Karpas-422 (cell line): Measurements from ENCODE around the gene IL17REL. TPM values are rescaled to one million over a fixed set of nuclear protein-coding genes. Genes with fewer than 3 reads are reported as not detected.

Experiments used
- DNase-seq: peaks from one replicate; pipeline ENCODE4 v3.0.0-alpha.2; 2015
- H2AFZ ChIP-seq: fragments of 200-600 bp; sonication (generic); 2 replicates; pipeline ENCODE4 v1.6.1; 2014; ENCODE audit warnings: antibody characterized with exemption, low read length, mixed read lengths
- H3K27ac ChIP-seq: fragments of 200-600 bp; sonication (generic); 2 replicates; pipeline ENCODE4 v1.5.1; 2014; ENCODE audit warnings: mild to moderate bottlenecking, low read length, moderate library complexity
- H3K27me3 ChIP-seq: fragments of 200-600 bp; sonication (generic); 2 replicates; pipeline ENCODE4 v1.6.1; 2014; ENCODE audit warnings: low read length, mixed read lengths
- H3K36me3 ChIP-seq: fragments of 200-600 bp; sonication (generic); 2 replicates; pipeline ENCODE4 v1.6.1; 2014; ENCODE audit warnings: low read length, mixed read lengths; ENCODE audit not compliant: insufficient read depth
- H3K4me1 ChIP-seq: fragments of 200-600 bp; sonication (generic); 2 replicates; pipeline ENCODE4 v1.6.1; 2014; ENCODE audit warnings: mild to moderate bottlenecking, low read length, mixed read lengths
- H3K4me2 ChIP-seq: fragments of 200-600 bp; sonication (generic); 2 replicates; pipeline ENCODE4 v1.6.1; 2014; ENCODE audit warnings: low read length, low read depth, mild to moderate bottlenecking; ENCODE audit not compliant: poor library complexity, severe bottlenecking
- H3K4me3 ChIP-seq: fragments of 200-600 bp; sonication (generic); 2 replicates; pipeline ENCODE4 v1.5.1; 2014; ENCODE audit warnings: mild to moderate bottlenecking, antibody characterized with exemption, low read length, mixed read lengths
- H3K79me2 ChIP-seq: fragments of 200-600 bp; sonication (generic); 2 replicates; pipeline ENCODE4 v1.6.1; 2014; ENCODE audit warnings: mild to moderate bottlenecking, low read length, mixed read lengths
- H3K9ac ChIP-seq: fragments of 200-600 bp; sonication (generic); 2 replicates; pipeline ENCODE4 v1.6.0; 2014; ENCODE audit warnings: low read length
- H3K9me2 ChIP-seq: fragments of 200-600 bp; sonication (generic), shearing (Covaris generic); replicated peaks from 2 replicates; pipeline ENCODE4 v1.6.0; 2014; ENCODE audit warnings: mild to moderate bottlenecking, low read length, moderate library complexity; ENCODE audit not compliant: insufficient read depth
- H3K9me3 ChIP-seq: fragments of 300-700, 200-600 bp; sonication (generic); 2 replicates; pipeline ENCODE4 v1.6.1; 2014; ENCODE audit warnings: low read length, mixed read lengths
- H4K20me1 ChIP-seq: fragments of 200-600 bp; sonication (generic); 2 replicates; pipeline ENCODE4 v1.6.1; 2014; ENCODE audit warnings: mild to moderate bottlenecking, antibody characterized with exemption, low read length, low read depth; ENCODE audit not compliant: insufficient read depth
- total RNA-seq: library from RNA; depleted of rRNA; stranded (reverse); fragments of >200 nt; shearing (Covaris generic); gene quantifications from 2 replicates; pipeline ENCODE4 v1.2.3, GENCODE V29; 2014; ENCODE audit warnings: low replicate concordance

IL17REL gene
- total RNA-seq, 1 experiment from 2014 or later: not detected

GRCh38 chr22:50058061-50058905, 45.7 kb upstream of the IL17REL start, which contains the start of gene TTLL8:
TSS of gene TTLL8 (minus strand) at chr22:50058298.
- Histone ChIP-seq H3K9me3 (no peaks in the 10 kb centered on the region), H3K4me3 (peak within 1 kb of the TSS; percentile 34; the same call in 1 of the 2 replicates), H3K27ac (no peak within 1 kb of the TSS), H3K9me2 (no peaks in the 10 kb centered on the region), H3K9ac (no peak within 1 kb of the TSS), H2AFZ (no peak within 1 kb of the TSS), H3K27me3 (no peaks in the 10 kb centered on the region), H4K20me1 (no peaks in the 10 kb centered on the region), H3K4me1 (peaks cover 29% of the 10 kb centered on the region), H3K36me3 (no peaks in the 10 kb centered on the region), H3K4me2 (peak within 1 kb of the TSS; percentile 47), H3K79me2 (no peaks in the 10 kb centered on the region)
- no peak for DNase-seq

DNA sequence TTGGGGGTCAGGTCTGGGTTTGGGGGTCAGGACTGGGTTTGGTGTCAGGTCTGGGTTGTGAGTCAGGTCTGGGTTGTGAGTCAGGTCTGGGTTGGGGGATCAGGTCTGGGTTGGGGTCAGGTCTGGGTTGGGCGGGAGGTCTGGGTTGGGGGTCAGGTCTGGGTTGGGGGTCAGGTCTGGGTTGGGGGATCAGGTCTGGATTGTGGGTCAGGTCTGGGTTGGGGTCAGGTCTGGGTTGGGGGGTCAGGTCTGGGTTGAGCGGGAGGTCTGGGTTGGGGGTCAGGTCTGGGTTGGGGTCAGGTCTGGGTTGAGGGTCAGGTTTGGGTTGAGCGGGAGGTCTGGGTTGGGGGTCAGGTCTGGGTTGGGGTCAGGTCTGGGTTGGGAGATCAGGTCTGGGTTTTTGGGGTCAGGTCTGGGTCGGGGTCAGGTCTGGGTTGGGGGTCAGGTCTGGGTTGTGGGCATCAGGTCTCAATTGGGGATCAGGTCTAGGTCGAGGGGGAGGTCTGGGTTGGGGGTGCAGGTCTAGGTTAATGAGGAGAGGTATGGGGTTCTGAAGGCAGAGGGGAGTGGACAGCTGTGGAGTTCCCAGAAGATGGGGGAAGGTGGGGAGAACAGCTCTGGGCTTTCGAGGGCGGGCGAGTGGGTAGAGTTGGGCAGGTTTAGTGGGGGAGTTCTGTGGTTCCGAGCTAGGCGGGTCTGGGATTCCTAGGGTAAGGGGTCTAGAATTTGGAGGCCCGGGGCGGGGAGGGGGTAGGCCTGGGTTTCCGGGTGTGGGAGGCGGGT, 44.9 kb upstream of the IL17REL start:
- Histone ChIP-seq H3K36me3 (no peaks in the 10 kb centered on the region), H3K4me1 (peaks cover 29% of the 10 kb centered on the region), H3K27ac (no peak overlapping the region), H3K27me3 (no peaks in the 10 kb centered on the region), H3K4me3 (no peak overlapping the region), H3K4me2 (no peak overlapping the region), H3K79me2 (no peaks in the 10 kb centered on the region), H4K20me1 (no peaks in the 10 kb centered on the region), H3K9me2 (no peaks in the 10 kb centered on the region), H3K9ac (no peak overlapping the region), H3K9me3 (no peaks in the 10 kb centered on the region), H2AFZ (no peak overlapping the region)
- DNase-seq: no peak

DNA sequence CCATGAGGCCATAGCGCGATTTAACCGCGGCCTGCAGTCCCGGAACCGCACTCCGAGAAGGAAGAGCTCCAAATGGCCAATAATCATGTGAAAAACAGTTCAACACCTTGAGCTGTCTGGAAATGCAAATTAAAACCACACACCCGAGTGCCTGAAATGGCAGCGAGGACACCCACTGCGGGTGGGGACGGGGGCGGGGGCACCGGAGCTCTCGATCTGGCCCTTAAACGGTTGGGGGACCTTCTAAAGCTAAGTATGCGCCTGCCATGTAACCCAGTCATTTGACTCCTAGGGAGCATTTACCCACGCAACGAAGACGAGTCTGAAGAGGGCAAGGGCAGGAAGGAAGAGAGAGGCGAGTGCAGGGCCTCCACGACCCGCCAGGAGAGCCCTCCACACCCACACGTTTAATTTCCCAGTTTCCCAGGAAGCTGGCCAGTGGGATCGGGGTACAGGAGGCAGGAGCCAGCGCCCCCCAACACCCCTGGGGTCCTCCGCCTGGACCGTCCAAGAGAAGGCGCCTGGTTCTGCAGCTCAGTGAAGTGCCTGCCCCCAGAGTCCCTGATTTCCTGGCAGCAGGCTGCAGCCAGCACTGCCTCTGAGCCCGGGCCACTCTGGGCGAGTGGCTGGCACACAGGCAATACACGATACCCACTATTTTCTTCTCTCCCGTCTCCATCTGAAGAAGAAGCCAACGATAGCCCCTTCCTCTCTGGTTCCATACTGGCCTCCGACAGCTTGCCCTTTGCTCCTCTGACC, 43.8 kb upstream of the IL17REL start:
- H3K4me1 ChIP-seq: peaks cover 29% of the 10 kb centered on the region
- H3K9ac ChIP-seq: peak overlapping the region; percentile 42
- H4K20me1 ChIP-seq: no peaks in the 10 kb centered on the region
- no peaks in the 10 kb centered on the region for H3K36me3 ChIP-seq
- peak; percentile 70 for DNase-seq
- H2AFZ ChIP-seq: no peak overlapping the region
- no peaks in the 10 kb centered on the region for H3K79me2 ChIP-seq
- no peaks in the 10 kb centered on the region for H3K9me3 ChIP-seq
- H3K9me2 ChIP-seq: no peaks in the 10 kb centered on the region
- H3K4me3 ChIP-seq: peak overlapping the region; percentile 35; the same call in 1 of the 2 replicates
- peak overlapping the region; percentile 54 for H3K4me2 ChIP-seq
- H3K27ac ChIP-seq: no peak overlapping the region
- no peaks in the 10 kb centered on the region for H3K27me3 ChIP-seq

- Histone ChIP-seq H3K9me2 (no peaks in the 10 kb centered on the region), H3K4me1 (peaks cover 19% of the 10 kb centered on the region), H4K20me1 (no peaks in the 10 kb centered on the region), H3K9me3 (no peaks in the 10 kb centered on the region), H2AFZ (no peak overlapping the region), H3K79me2 (no peaks in the 10 kb centered on the region), H3K9ac (no peak overlapping the region), H3K36me3 (no peaks in the 10 kb centered on the region), H3K4me2 (no peak overlapping the region), H3K27me3 (no peaks in the 10 kb centered on the region), H3K27ac (no peak overlapping the region), H3K4me3 (no peak overlapping the region)
- no peak for DNase-seq
Measured at GRCh38 chr22:50053861-50054260, 41.3 kb upstream of the IL17REL start.

- Histone ChIP-seq H2AFZ (no peak overlapping the region), H3K27ac (no peak overlapping the region), H3K9me2 (no peaks in the 10 kb centered on the region), H3K27me3 (no peaks in the 10 kb centered on the region), H3K4me1 (peaks cover 13% of the 10 kb centered on the region), H3K4me3 (no peak overlapping the region), H3K36me3 (no peaks in the 10 kb centered on the region), H3K4me2 (no peak overlapping the region), H3K79me2 (no peaks in the 10 kb centered on the region), H4K20me1 (no peaks in the 10 kb centered on the region), H3K9ac (no peak overlapping the region), H3K9me3 (no peaks in the 10 kb centered on the region)
- DNase-seq: no peak
Measured at GRCh38 chr22:50051930-50052329, 39.4 kb upstream of the IL17REL start.

DNA sequence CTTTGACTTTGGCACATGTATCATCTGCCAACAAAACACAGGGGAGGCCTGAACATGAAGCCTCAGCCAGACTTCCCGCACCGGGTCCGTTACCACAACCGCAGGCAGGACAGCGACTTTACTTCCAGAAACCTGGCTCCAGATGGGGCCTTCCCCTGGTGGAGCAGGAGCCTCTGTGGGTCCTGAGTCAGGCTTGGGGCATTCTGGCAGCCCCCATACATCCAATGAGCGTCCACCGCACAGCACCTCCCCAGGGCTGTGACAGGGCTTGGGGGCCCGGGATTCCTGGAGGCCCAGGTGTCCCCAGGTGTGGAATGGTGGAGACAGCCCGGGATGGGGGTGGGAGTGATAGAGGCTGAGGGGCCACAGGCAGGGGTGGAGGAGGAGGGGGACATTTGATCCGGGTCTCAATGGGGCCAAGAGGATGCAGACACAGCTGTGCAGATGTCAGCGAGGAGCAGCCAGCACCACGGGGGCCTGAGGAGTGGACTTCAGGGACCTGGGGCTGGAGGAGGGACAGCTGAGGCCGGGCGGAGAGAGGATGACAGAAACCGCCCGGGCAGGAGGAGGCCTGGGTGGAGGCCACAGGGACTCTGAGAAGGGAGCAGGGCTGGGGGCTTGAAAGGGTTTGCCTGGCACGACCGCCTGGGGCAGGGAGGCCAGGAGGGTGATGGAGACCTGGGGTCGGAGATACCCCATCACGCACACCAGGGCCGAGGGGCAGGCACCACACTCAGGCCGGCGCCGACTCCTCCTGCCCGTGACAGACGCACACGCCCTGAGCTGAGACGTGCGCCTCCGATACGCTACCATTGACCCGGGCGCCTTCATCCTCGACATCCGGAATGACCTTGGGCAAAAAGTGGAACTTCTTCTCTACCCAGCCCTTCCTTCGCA, 37.0 kb upstream of the IL17REL start:
- Histone ChIP-seq H3K9me3 (no peaks in the 10 kb centered on the region), H4K20me1 (no peaks in the 10 kb centered on the region), H2AFZ (no peak overlapping the region), H3K27ac (no peak overlapping the region), H3K4me3 (no peak overlapping the region), H3K4me1 (no peaks in the 10 kb centered on the region), H3K27me3 (no peaks in the 10 kb centered on the region), H3K9ac (no peak overlapping the region), H3K79me2 (no peaks in the 10 kb centered on the region), H3K4me2 (no peak overlapping the region), H3K9me2 (no peaks in the 10 kb centered on the region), H3K36me3 (no peaks in the 10 kb centered on the region)
- no peak for DNase-seq

DNA sequence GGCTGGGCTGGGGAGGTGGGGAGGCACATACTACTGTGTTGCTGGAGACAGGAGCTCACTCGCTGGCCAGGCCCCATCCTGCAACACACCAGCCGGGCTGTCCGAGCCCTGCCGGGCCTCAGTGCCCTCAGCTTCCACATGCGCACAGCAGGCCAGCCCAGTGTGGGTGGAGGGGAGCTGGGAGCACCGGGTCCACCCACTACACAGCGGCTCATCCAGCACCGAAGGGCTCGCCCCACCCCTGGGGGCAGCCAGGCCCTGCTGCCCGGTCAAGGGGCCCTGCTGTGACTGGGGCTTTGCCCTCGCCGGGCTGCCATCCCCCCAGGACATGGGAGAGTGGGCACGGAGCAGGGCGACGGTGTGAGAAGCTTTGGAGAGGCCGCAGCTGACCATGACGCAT, 36.3 kb upstream of the IL17REL start:
- Histone ChIP-seq H3K79me2 (no peaks in the 10 kb centered on the region), H2AFZ (no peak overlapping the region), H3K4me1 (no peaks in the 10 kb centered on the region), H3K9ac (no peak overlapping the region), H3K27ac (no peak overlapping the region), H4K20me1 (no peaks in the 10 kb centered on the region), H3K9me2 (no peaks in the 10 kb centered on the region), H3K4me3 (no peak overlapping the region), H3K9me3 (no peaks in the 10 kb centered on the region), H3K4me2 (no peak overlapping the region), H3K36me3 (no peaks in the 10 kb centered on the region), H3K27me3 (no peaks in the 10 kb centered on the region)
- no peak for DNase-seq
